Measurements from ENCODE around the gene STX1B. TPM values are rescaled to one million over a fixed set of nuclear protein-coding genes. Genes with fewer than 3 reads are reported as not detected.

STX1B gene
- total RNA-seq, 1 experiment from 2014 or later = 11.0 TPM

DNA sequence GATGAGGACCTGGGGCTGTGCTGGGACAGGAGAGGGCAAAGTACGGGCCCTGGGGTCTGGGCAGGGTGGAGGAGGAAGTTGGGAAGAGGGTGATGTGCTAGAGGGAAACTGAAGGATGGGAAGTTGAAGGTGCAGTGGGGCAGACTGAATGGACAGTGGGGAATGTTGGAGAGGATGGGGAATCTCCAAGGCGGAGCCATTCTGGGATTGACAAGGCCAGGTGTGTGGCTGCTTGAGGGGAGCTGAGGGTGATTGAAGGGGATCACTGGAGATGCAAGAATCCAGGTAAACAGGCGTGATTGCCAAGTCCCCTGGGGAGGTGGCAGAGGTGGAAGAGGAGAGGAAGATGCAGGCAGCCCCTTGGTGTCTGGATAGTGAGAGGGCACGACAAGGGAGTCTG lies 34.0 kb downstream of the STX1B start:
- no peaks in the 10 kb centered on the region for H3K4me1 Mint-ChIP-seq
- Histone ChIP-seq H3K9ac (ENCODE audit: extremely low read depth, insufficient read length, low read length) (no peak overlapping the region), H3K27me3 (ENCODE audit: insufficient read depth, low read length) (no peaks in the 10 kb centered on the region), H3K9me3 (ENCODE audit: control insufficient read depth, low read depth, low read length) (no peaks in the 10 kb centered on the region), H3K23me2 (ENCODE audit: insufficient read length, low read depth, low read length, poor library complexity, severe bottlenecking) (no peaks in the 10 kb centered on the region), H4K20me1 (ENCODE audit: control insufficient read depth, insufficient read depth, insufficient read length) (peaks cover 2% of the 10 kb centered on the region), H3K79me1 (ENCODE audit: insufficient read depth, low read depth, low read length, poor library complexity, severe bottlenecking) (no peaks in the 10 kb centered on the region), H2AFZ (ENCODE audit: low read length) (no peak overlapping the region), H4K5ac (ENCODE audit: insufficient read length, low read depth, low read length) (no peak overlapping the region), H3K79me2 (ENCODE audit: insufficient read depth, low read length) (no peaks in the 10 kb centered on the region), H3K56ac (ENCODE audit: insufficient read length, low read depth, low read length) (no peak overlapping the region), H3K4me1 (ENCODE audit: insufficient read depth, low read length) (no peaks in the 10 kb centered on the region), H4K91ac (ENCODE audit: insufficient read length, low read depth, low read length) (no peak overlapping the region), H2AK5ac (ENCODE audit: insufficient read length, low read length) (no peak overlapping the region), H2BK15ac (ENCODE audit: low read depth, low read length) (no peak overlapping the region), H3K27ac (ENCODE audit: insufficient read length, low read depth, low read length) (no peak overlapping the region), H3K18ac (ENCODE audit: insufficient read length, low read depth, low read length) (no peak overlapping the region), H2BK20ac (ENCODE audit: low read depth, low read length, poor library complexity, severe bottlenecking) (no peak overlapping the region), H3K14ac (ENCODE audit: insufficient read depth, low read length) (no peak overlapping the region), H2BK5ac (ENCODE audit: insufficient read length, low read length) (no peak overlapping the region), H3K4me2 (ENCODE audit: insufficient read depth, insufficient read length, low read length) (no peak overlapping the region), H3T11ph (ENCODE audit: low read length) (no peak overlapping the region), H2BK120ac (ENCODE audit: low read depth, low read length, poor library complexity, severe bottlenecking) (no peak overlapping the region), H2BK12ac (ENCODE audit: insufficient read length, low read depth, low read length) (no peak overlapping the region), H4K8ac (replicated peaks; ENCODE audit: insufficient read length, low read depth, low read length) (no peak overlapping the region), H3K4ac (ENCODE audit: low read depth, low read length) (no peak overlapping the region), H3K23ac (ENCODE audit: insufficient read length, low read depth, low read length) (no peak overlapping the region)
- no peaks in the 10 kb centered on the region for H3K27me3 Mint-ChIP-seq (ENCODE audit: low read depth)
- no peaks in the 10 kb centered on the region; a peak in 1 of 5 replicates for H3K9me3 Mint-ChIP-seq
- H3K4me3 Mint-ChIP-seq = peak overlapping the region in 1 of 2 experiments; percentile 20; a peak in 1 of 5 replicates
- WGBS (ENCODE audit: extremely low coverage, insufficient read length, low lambda C conversion rate) = no CpG with 5 or more reads among the region's 4 CpGs
- peaks cover 53 to 83% (median 77%) of the 10 kb centered on the region in 3 experiments for H3K36me3 Mint-ChIP-seq (ENCODE audit: insufficient read depth in 1 of 3, low read depth in 3 of 3)
- H3K27ac Mint-ChIP-seq = peak overlapping the region in 2 of 3 experiments; percentile 38 to 60; a peak in 2 of 7 replicates
- DNase-seq = no peak
- no peak for TF ChIP-seq CTCF (conservative IDR thresholded peaks at IDR 0.05)
